HG03139 (cell line): Measurements from ENCODE around the gene LRIG3.
"Not testable (repeated sequence)": the region's sequence is repeated elsewhere in the genome, so short reads cannot be mapped to it uniquely, and the experiment has no call there.

ENCODE experiments used
- ATAC-seq: cut with Tn5 transposase; IDR thresholded peaks from one replicate; pipeline ENCODE4 v1.9.1; 2021; ENCODE audit not compliant: unreplicated experiment

LRIG3 gene

GRCh38 chr12:58905422-58905821 is 14.9 kb downstream of the LRIG3 start:
- no peak for ATAC-seq

DNA sequence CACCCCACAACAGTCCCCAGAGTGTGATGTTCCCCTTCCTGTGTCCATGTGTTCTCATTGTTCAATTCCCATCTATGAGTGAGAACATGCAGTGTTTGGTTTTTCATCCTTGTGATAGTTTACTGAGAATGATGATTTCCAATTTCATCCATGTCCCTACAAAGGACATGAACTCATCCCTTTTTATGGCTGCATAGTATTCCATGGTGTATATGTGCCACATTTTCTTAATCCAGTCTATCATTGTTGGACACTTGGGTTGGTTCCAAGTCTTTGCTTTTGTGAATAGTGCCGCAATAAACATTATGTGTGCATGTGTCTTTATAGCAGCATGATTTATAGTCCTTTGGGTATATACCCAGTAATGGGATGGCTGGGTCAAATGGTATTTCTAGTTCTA is 17.6 kb downstream of the LRIG3 start:
- ATAC-seq, result not testable (repeated sequence)

GRCh38 chr12:58901664-58902063 is 18.6 kb downstream of the LRIG3 start:
- no peak for ATAC-seq

- ATAC-seq, result no peak
Measured at GRCh38 chr12:58897969-58898368, 22.3 kb downstream of the LRIG3 start.

GRCh38 chr12:58896278-58896677 is 24.0 kb downstream of the LRIG3 start:
- ATAC-seq, result no peak

DNA sequence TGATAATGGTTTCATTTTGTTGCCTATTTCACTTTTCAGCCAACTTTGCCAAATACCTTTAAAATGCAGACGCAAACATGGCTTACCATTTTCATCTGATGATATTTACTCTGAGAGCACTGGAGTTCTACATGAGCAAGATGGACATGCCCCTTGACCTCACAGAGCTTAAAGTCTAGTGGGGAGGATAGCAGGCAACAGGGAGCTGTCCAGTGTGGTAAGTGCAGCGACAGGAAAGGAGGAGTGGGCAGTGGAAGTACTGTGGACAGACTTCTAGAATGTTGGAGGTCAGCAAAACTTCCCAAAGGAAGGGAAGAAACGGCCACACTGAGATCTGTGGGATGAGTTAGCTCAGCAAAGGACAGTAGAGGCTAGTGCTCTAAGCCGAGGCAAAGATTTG is 25.3 kb downstream of the LRIG3 start:
- no peak for ATAC-seq

DNA sequence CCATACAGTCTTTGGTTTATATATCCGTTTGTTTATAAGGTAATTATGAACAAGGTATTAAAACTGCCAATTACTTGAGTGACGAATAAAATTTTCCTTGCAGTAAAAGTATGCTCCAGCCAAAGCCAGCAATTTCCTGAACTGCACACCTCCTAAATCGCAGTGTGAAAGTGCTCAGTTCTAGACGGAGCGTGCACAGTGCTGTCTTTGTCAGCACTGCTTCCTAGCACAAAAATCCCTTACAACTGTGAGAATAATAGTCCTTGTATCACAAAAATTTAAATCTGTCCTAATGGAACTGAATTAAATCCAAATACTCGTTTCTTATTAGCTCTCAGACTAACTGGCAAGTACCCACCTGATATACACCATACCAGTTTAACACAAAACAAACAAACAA is 26.3 kb downstream of the LRIG3 start:
- ATAC-seq, result no peak

GRCh38 chr12:58893495-58893894 is 26.8 kb downstream of the LRIG3 start:
- ATAC-seq, result no peak

DNA sequence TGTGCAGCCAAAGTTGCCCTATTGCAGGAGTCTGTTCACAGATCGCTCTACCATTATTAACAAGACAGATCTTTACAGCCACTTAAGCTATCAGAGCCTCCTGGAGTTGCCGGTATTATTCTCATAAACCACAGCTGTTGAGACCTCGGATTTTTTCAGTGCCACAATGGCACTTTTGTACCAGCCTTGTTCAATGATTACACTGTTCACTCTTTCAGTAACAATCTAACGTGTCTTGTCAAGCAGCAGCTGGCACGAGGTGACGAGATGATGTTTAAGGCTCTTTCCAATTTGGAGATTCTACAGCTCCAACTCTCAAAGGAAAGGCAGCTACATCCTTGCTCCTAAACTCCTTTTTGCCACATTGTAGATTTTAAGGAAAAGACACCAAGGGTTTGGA is 30.7 kb downstream of the LRIG3 start:
- ATAC-seq, result no peak

DNA sequence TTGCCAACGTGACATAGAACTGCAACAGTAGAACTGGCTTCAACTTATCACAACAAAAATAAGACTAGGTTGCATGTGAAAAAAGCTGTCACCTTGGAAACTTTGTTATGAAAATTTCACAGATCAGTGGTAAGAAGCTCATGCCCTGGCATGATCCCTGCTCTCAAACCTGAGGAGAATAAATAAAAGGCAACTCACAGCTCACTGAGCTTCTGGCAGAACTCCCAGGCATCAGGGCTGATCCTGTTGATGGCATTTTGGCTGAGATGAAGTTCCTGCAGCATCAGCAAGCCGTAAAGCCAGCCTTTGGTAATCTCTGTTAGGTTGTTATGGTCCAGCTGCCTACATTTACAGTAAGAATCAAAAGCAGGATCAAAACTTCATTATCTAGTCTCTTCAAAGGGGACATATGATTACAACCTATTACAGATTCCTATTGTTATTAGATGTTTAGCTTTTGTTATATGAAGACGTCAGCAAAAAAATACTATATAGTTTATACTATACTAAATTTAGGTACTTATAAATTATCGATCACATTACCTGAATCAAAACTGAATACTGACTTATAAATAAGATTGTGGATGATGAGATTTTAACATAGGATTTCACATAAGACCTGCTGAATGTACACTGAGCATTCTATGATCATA is 32.0 kb downstream of the LRIG3 start:
- no peak for ATAC-seq

GRCh38 chr12:58887068-58887467 is 33.2 kb downstream of the LRIG3 start:
- no peak for ATAC-seq

- ATAC-seq, result no peak
Measured at GRCh38 chr12:58886474-58886873, 33.8 kb downstream of the LRIG3 start.

DNA sequence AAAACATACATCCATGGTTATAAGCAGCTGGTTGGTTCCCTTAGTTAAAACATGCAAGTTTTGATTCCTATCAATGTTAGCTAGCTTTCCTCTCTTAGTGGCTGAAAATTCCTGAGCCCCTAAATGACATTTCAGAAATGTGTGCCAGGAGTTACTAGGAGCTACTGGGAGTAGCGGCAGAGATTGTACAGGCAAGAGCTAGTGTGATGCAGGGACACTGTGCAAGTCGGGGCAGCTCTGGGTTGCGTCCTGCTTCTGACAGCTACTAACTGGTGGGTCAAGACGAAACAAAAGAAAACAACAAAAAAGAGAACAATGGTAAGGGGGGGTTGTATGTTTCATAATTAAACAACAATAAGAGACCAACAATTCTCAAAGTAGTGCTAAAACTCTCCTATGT is 35.4 kb downstream of the LRIG3 start:
- ATAC-seq, result no peak

DNA sequence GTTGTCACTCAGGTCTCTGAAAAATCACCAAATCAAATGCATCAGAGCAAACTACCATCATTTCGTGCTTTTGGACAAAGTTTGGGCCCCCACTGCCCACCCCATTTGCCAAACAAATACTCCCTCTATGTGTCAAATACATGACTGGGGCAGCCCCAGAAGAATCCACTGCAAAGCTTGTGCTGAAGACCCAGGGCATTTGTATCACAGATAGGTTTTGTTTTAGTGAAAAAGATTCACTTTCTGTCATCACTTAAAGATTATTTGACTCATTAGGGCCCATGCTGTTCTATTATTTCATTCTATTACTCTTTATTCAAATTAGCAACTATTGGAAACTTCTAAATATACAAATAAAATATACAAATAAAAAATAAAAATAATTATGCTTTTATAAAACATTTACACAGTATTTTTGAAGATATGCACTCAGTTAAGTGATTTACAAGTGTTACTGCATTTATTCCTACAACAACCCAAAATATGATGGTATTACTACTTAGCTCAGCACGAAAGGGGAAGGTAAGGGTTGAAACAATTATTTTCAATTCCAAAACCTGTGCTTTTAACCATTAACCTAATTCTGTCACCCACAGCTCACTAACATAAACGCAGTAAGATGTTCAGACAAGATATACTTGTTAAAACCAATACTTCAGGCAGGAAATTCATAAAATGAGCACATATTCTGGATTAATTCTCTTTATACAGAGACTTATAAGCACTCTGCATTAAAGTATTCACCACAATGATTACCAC is 36.5 kb downstream of the LRIG3 start:
- ATAC-seq, result no peak

GRCh38 chr12:58882826-58883225 is 37.5 kb downstream of the LRIG3 start:
- no peak for ATAC-seq

DNA sequence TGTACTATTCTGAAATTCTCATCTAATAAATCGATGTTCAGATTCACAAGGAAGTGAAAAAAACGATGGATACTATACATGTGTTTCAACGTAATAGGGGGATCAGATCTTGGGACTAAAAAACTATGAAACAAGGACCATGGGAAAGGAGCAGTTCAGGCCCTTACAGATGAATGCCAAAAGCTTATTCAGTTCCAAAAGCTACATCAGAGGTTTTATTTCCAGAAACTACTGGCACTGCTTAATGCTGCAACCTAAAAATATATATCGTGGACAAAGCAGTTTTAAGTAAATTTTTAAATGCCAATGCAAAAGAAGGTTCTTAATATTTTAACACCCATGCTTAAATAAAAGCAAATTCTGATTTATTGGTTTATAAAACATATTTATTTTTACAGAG is 38.5 kb downstream of the LRIG3 start:
- ATAC-seq, result no peak

GRCh38 chr12:58880639-58881038 is 39.7 kb downstream of the LRIG3 start:
- ATAC-seq, result no peak

DNA sequence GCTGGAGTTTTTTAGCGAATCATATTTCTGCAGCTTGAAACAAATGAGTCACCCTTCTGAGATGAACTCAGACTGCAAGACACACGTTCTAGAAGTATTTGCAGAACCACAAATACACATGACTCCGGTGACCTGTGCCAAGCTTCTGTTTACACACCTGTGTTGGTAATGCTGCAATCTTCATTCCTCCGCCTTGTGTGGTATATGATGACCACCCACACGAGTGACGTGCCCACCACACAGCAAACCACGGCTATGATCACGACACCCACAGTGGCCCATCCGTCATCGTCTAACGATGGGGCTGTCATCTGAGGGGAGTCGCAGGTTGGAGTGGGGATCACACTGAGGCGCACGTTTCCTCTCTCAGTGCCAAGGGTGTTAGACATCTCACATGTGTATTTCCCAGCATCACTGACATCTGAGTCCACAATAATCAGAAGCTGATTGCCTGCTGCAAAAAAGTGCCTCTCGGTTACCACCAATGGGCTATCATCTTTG is 43.0 kb downstream of the LRIG3 start:
- no peak for ATAC-seq

DNA sequence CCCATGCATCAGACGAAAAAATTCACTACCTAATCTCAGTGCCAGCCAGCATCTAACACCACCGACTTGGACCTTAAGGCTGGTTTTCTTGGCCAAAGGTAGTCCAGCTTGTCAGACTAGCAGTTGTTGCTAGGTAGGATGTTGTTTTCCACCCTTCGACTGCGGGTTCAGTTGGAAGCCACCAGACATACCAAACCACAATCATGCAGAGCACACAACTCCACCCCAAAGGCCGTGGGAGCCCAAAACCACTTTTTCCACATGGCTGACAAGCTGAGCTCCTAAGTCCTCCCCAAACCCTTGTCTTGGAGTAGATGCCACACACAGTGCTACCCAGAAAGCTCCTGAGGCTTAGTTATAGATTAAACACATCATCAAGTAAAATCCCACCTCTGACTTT is 46.8 kb downstream of the LRIG3 start:
- ATAC-seq, result no peak

GRCh38 chr12:58871556-58871955 is 48.7 kb downstream of the LRIG3 start:
- no peak for ATAC-seq

GRCh38 chr12:58870595-58870994 is 49.7 kb downstream of the LRIG3 start:
- no peak for ATAC-seq

DNA sequence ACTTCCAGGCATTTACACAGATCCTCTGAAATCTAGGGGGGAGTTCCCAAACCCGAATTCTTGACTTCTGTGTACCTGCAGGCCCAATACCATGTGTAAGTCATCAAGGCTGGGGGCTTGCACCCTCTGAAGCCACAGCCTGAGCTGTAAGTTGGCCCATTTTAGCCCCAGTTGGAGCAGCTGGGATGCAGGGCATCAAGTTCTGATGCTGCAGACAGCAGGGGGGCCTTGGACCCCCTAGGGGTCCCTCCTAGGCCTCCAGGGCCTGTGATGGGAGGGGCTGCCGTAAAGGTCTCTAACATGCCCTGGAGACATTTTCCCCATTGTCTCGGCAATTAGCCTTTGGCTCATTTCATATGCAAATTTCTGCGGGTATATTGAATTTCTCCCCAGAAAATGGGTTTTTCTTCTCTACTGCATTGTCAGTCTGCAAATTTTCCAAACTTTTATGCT is 59.5 kb downstream of the LRIG3 start:
- ATAC-seq, result no peak
